Parathyroid adenoma (tissue), 2 donors: ENCODE data around the gene RPS6KA2.
"Not testable (repeated sequence)": the region's sequence is repeated elsewhere in the genome, so short reads cannot be mapped to it uniquely, and the experiment has no call there.

Experiments used
- H2AFZ ChIP-seq: fragments of 300-600 bp; sonication (generic); one replicate; pipeline ENCODE4 v1.7.0; 2017; ENCODE audit warnings: antibody characterized with exemption, mild to moderate bottlenecking
- H3K27ac ChIP-seq: fragments of 300-600 bp; sonication (generic); one replicate; pipeline ENCODE4 v1.7.0; 2017
- H3K27me3 ChIP-seq: fragments of 300-600 bp; sonication (generic); one replicate; pipeline ENCODE4 v1.7.0; 2017; ENCODE audit warnings: low read length; ENCODE audit not compliant: control insufficient read depth, insufficient read depth
- H3K36me3 ChIP-seq: fragments of 300-600 bp; sonication (generic); one replicate; pipeline ENCODE4 v1.7.0; 2017; ENCODE audit warnings: low read length; ENCODE audit not compliant: control insufficient read depth, insufficient read depth
- H3K4me1 ChIP-seq: fragments of 300-600 bp; sonication (generic); one replicate; pipeline ENCODE4 v1.7.0; 2017; ENCODE audit warnings: control low read depth
- H3K4me2 ChIP-seq: fragments of 300-600 bp; sonication (generic); one replicate; pipeline ENCODE4 v1.7.0; 2017; ENCODE audit warnings: low read length
- H3K4me3 ChIP-seq: fragments of 300-600 bp; sonication (generic); one replicate; pipeline ENCODE4 v1.7.0; 2017; ENCODE audit warnings: low read depth, low read length
- H3K79me2 ChIP-seq: fragments of 300-600 bp; sonication (generic); one replicate; pipeline ENCODE4 v1.7.0; 2017; ENCODE audit warnings: control low read depth
- H3K9ac ChIP-seq: fragments of 300-600 bp; sonication (generic); one replicate; pipeline ENCODE4 v1.7.0; 2017; ENCODE audit warnings: mild to moderate bottlenecking
- H3K9me3 ChIP-seq: fragments of 300-600 bp; sonication (generic); one replicate; pipeline ENCODE4 v1.7.0; 2017; ENCODE audit warnings: low read length; ENCODE audit not compliant: control insufficient read depth
- CTCF ChIP-seq: fragments of 300-600 bp; sonication (generic); IDR thresholded peaks from one replicate; pipeline ENCODE4 v1.7.0; 2017; ENCODE audit warnings: antibody characterized with exemption, mild to moderate bottlenecking
- donor health status: primary hyperparathyroidism.

Gene RPS6KA2

GRCh38 chr6:166395778-166396177 lies 231.3 kb downstream of the RPS6KA2 start:
- Histone ChIP-seq H2AFZ (no peak overlapping the region), H3K79me2 (no peaks in the 10 kb centered on the region), H3K27ac (no peak overlapping the region), H3K36me3 (no peaks in the 10 kb centered on the region), H3K4me1 (no peaks in the 10 kb centered on the region), H3K9ac (no peak overlapping the region), H3K27me3 (no peaks in the 10 kb centered on the region), H3K9me3 (no peaks in the 10 kb centered on the region), H3K4me2 (no peak overlapping the region), H3K4me3 (no peak overlapping the region)
- TF ChIP-seq CTCF = no peak

DNA sequence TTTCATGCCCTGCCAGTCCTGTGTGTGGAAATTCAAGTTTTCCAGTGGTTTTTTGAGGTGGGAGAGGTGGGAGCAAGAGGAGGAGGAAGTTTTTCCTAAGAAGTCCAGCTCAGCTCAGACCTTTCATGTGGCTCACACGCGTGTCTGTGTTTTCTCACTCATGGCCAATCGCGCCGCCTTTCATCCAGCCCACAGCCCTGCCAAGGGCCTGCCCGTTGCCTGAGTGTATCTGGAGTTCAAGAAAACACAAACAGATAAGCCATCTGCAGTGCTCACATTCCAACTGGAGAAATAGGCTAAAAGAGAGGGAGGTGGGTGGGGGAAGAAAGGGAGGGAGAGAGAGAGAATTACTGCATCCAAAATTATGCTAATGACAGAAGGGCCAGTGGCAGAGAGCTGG lies 231.7 kb downstream of the RPS6KA2 start:
- no peak overlapping the region for H3K4me2 ChIP-seq
- TF ChIP-seq CTCF = no peak
- no peak overlapping the region for H3K27ac ChIP-seq
- H3K9me3 ChIP-seq = no peaks in the 10 kb centered on the region
- H3K79me2 ChIP-seq = no peaks in the 10 kb centered on the region
- no peak overlapping the region for H2AFZ ChIP-seq
- no peak overlapping the region for H3K9ac ChIP-seq
- no peaks in the 10 kb centered on the region for H3K4me1 ChIP-seq
- no peaks in the 10 kb centered on the region for H3K36me3 ChIP-seq
- H3K27me3 ChIP-seq = no peaks in the 10 kb centered on the region
- H3K4me3 ChIP-seq = no peak overlapping the region

- Histone ChIP-seq H3K79me2 (no peaks in the 10 kb centered on the region), H3K9ac (no peak overlapping the region), H3K27ac (no peak overlapping the region), H3K36me3 (no peaks in the 10 kb centered on the region), H3K4me1 (no peaks in the 10 kb centered on the region), H3K4me3 (no peak overlapping the region), H3K4me2 (no peak overlapping the region), H3K9me3 (no peaks in the 10 kb centered on the region), H3K27me3 (no peaks in the 10 kb centered on the region), H2AFZ (no peak overlapping the region)
- no peak for TF ChIP-seq CTCF
These were observed 232.8 kb downstream of the RPS6KA2 start for GRCh38 chr6:166394036-166394892.

- Histone ChIP-seq H3K4me3 (no peak overlapping the region), H3K4me2 (no peak overlapping the region), H2AFZ (no peak overlapping the region), H3K79me2 (no peaks in the 10 kb centered on the region), H3K27me3 (no peaks in the 10 kb centered on the region), H3K9ac (no peak overlapping the region), H3K4me1 (no peaks in the 10 kb centered on the region), H3K9me3 (no peaks in the 10 kb centered on the region), H3K27ac (no peak overlapping the region), H3K36me3 (no peaks in the 10 kb centered on the region)
- TF ChIP-seq CTCF = no peak
These were observed 233.6 kb downstream of the RPS6KA2 start for GRCh38 chr6:166393535-166393823.

- not testable (repeated sequence) for H2AFZ ChIP-seq, H3K27me3 ChIP-seq, H3K36me3 ChIP-seq, H3K79me2 ChIP-seq, H3K4me2 ChIP-seq, H3K4me1 ChIP-seq, H3K9me3 ChIP-seq, H3K4me3 ChIP-seq, H3K9ac ChIP-seq, H3K27ac ChIP-seq
These were observed 234.1 kb downstream of the RPS6KA2 start for GRCh38 chr6:166392755-166393534.
